Measurements from ENCODE around the gene ADAMTS17. TPM values are rescaled to one million over a fixed set of nuclear protein-coding genes. Genes with fewer than 3 reads are reported as not detected.

ADAMTS17 gene
- total RNA-seq, 1 experiment from 2014 or later: 0.15 TPM

- no peaks in the 10 kb centered on the region for H3K36me3 ChIP-seq (ENCODE audit: insufficient read depth, low read length, poor library complexity, severe bottlenecking)
- no peaks in the 10 kb centered on the region for H3K4me1 ChIP-seq (ENCODE audit: insufficient read depth, low read length, poor library complexity, severe bottlenecking)
- TF ChIP-seq CTCF (conservative IDR thresholded peaks at IDR 0.05; ENCODE audit: low read depth, low read length) (no peak), EZH2 (IDR thresholded peaks at IDR 0.05; ENCODE audit: borderline replicate concordance, low read depth, low read length, poor library complexity, severe bottlenecking) (no peak)
- intact Hi-C loops (cut with micrococcal nuclease; ENCODE audit: unreplicated experiment): no loop called here
- CTCF ChIA-PET: no interaction called here
- no peak for DNase-seq (ENCODE audit: low spot score)
- H3K27ac ChIP-seq (ENCODE audit: low read depth, low read length, poor library complexity, severe bottlenecking): no peak overlapping the region
- POLR2A ChIA-PET (ENCODE audit: low non-redundant PET): interaction anchor here (0.6 kb wide), 1 partner anchor 84 kb away, joined by 3 read pairs; no protein-coding TSS in a partner anchor
- H3K27me3 ChIP-seq (replicated peaks; ENCODE audit: insufficient read depth, low read depth, low read length, poor library complexity): peaks cover 4% of the 10 kb centered on the region
- H3K9me3 ChIP-seq (ENCODE audit: low read depth, low read length, poor library complexity, severe bottlenecking): no peaks in the 10 kb centered on the region
- no TSS peak for BruUV-seq (replicated peaks)
- H3K4me3 ChIP-seq (ENCODE audit: low read depth, low read length, poor library complexity, severe bottlenecking): no peak overlapping the region
Measured at GRCh38 chr15:100055821-100056220, 286.0 kb downstream of the ADAMTS17 start.

GRCh38 chr15:100054539-100054938 lies 287.2 kb downstream of the ADAMTS17 start:
- Histone ChIP-seq H3K4me1 (ENCODE audit: insufficient read depth, low read length, poor library complexity, severe bottlenecking) (no peaks in the 10 kb centered on the region), H3K4me3 (ENCODE audit: low read depth, low read length, poor library complexity, severe bottlenecking) (no peak overlapping the region), H3K36me3 (ENCODE audit: insufficient read depth, low read length, poor library complexity, severe bottlenecking) (no peaks in the 10 kb centered on the region), H3K9me3 (ENCODE audit: low read depth, low read length, poor library complexity, severe bottlenecking) (no peaks in the 10 kb centered on the region), H3K27ac (ENCODE audit: low read depth, low read length, poor library complexity, severe bottlenecking) (no peak overlapping the region), H3K27me3 (replicated peaks; ENCODE audit: insufficient read depth, low read depth, low read length, poor library complexity) (peaks cover 4% of the 10 kb centered on the region)
- intact Hi-C loops (cut with micrococcal nuclease; ENCODE audit: unreplicated experiment): no loop called here
- ChIA-PET POLR2A (ENCODE audit: low non-redundant PET) (no interaction called here), CTCF (no interaction called here)
- TF ChIP-seq EZH2 (IDR thresholded peaks at IDR 0.05; ENCODE audit: borderline replicate concordance, low read depth, low read length, poor library complexity, severe bottlenecking) (no peak), CTCF (conservative IDR thresholded peaks at IDR 0.05; ENCODE audit: low read depth, low read length) (no peak)
- BruUV-seq (replicated peaks): no TSS peak
- no peak for DNase-seq (ENCODE audit: low spot score)

- no peaks in the 10 kb centered on the region for H3K4me1 ChIP-seq (ENCODE audit: insufficient read depth, low read length, poor library complexity, severe bottlenecking)
- no peaks in the 10 kb centered on the region for H3K9me3 ChIP-seq (ENCODE audit: low read depth, low read length, poor library complexity, severe bottlenecking)
- no TSS peak for BruUV-seq (replicated peaks)
- H3K4me3 ChIP-seq (ENCODE audit: low read depth, low read length, poor library complexity, severe bottlenecking): no peak overlapping the region
- H3K27ac ChIP-seq (ENCODE audit: low read depth, low read length, poor library complexity, severe bottlenecking): no peak overlapping the region
- TF ChIP-seq CTCF (conservative IDR thresholded peaks at IDR 0.05; ENCODE audit: low read depth, low read length) (no peak), EZH2 (IDR thresholded peaks at IDR 0.05; ENCODE audit: borderline replicate concordance, low read depth, low read length, poor library complexity, severe bottlenecking) (no peak)
- intact Hi-C loops (cut with micrococcal nuclease; ENCODE audit: unreplicated experiment): no loop called here
- CTCF ChIA-PET: no interaction called here
- no peak for DNase-seq (ENCODE audit: low spot score)
- H3K27me3 ChIP-seq (replicated peaks; ENCODE audit: insufficient read depth, low read depth, low read length, poor library complexity): peaks cover 4% of the 10 kb centered on the region
- no peaks in the 10 kb centered on the region for H3K36me3 ChIP-seq (ENCODE audit: insufficient read depth, low read length, poor library complexity, severe bottlenecking)
- POLR2A ChIA-PET (ENCODE audit: low non-redundant PET): no interaction called here
Measured at GRCh38 chr15:100053474-100054121, 288.2 kb downstream of the ADAMTS17 start.
